Effector memory CD8-positive, alpha-beta T cell (primary cell): Measurements from ENCODE around the gene F11.
"Not testable (repeated sequence)": the region's sequence is repeated elsewhere in the genome, so short reads cannot be mapped to it uniquely, and the experiment has no call there.

Source experiments
- ATAC-seq: fragments of 150-1000 bp; cut with Tn5 transposase; replicated peaks from 2 replicates; pipeline ENCODE4 v1.10.0; 2021; ENCODE audit warnings: mild to moderate bottlenecking, moderate library complexity
- DNase-seq, 3 experiments: peaks; one replicate each; pipeline ENCODE4 v3.0.0; 2021
- H3K27ac Mint-ChIP-seq, 2 donors: one replicate each; pipeline ENCODE4 v1.8.0; 2022; ENCODE audit warnings: mild to moderate bottlenecking in 2 of 2, mixed read lengths in 2 of 2, moderate library complexity in 2 of 2
- H3K27me3 Mint-ChIP-seq, 2 donors: one replicate each; pipeline ENCODE4 v1.8.0; 2022; ENCODE audit warnings: mixed read lengths in 2 of 2
- H3K36me3 Mint-ChIP-seq: one replicate; pipeline ENCODE4 v1.8.0; 2022; ENCODE audit warnings: mild to moderate bottlenecking, moderate library complexity, mixed read lengths; ENCODE audit not compliant: insufficient read depth
- H3K4me1 Mint-ChIP-seq, 2 donors: one replicate each; pipeline ENCODE4 v1.8.0; 2022; ENCODE audit warnings: low read depth in 2 of 2, mixed read lengths in 2 of 2
- H3K4me3 Mint-ChIP-seq, 2 donors: one replicate each; pipeline ENCODE4 v1.8.0; 2022; ENCODE audit warnings: mild to moderate bottlenecking in 2 of 2, mixed read lengths in 2 of 2, moderate library complexity in 2 of 2
- H3K9me3 Mint-ChIP-seq, 2 donors: one replicate each; pipeline ENCODE4 v1.8.0; 2022; ENCODE audit warnings: mixed read lengths in 2 of 2

Gene F11

GRCh38 chr4:186260504-186261448 is 5.2 kb upstream of the F11 start:
- Mint-ChIP-seq H3K9me3 (no peaks in the 10 kb centered on the region), H3K27ac (no peak overlapping the region), H3K4me1 (no peaks in the 10 kb centered on the region), H3K4me3 (no peak overlapping the region), H3K36me3 (peaks cover 3% of the 10 kb centered on the region), H3K27me3 (peaks cover 27 to 32% of the 10 kb centered on the region in 2 donors)
- DNase-seq: no peak
- no peak for ATAC-seq

DNA sequence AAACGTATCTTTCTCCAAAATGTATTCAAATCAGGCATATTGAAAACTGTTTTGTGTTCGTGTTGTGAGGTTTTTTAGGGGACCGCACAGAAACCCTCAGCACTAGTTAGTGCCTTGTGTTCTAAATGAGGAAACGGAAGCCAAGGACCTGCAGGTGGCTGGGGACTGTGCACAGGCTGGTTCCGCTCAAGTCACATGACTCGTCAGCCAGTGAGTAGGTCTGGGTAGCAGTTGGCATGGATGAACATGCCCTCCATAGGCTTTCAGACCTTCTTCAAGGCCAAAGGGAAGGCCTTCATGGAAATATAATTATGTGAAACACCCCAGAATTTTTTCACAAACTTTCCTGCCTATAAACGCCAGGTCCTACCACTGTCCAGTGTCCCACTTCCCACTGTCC is 1.3 kb upstream of the F11 start:
- Mint-ChIP-seq H3K4me1 (no peaks in the 10 kb centered on the region), H3K27me3 (peaks cover 54 to 60% of the 10 kb centered on the region in 2 donors)

GRCh38 chr4:186265250-186265649 is 739 bp upstream of the F11 start:
- H3K36me3 Mint-ChIP-seq, H3K9me3 Mint-ChIP-seq, H3K27ac Mint-ChIP-seq, DNase-seq, ATAC-seq, H3K4me1 Mint-ChIP-seq, H3K4me3 Mint-ChIP-seq: not testable (repeated sequence)
- peaks cover 51 to 62% of the 10 kb centered on the region in 2 donors for H3K27me3 Mint-ChIP-seq

More for the DNA sequence above, 1.3 kb upstream of the F11 start:
- ATAC-seq (no peak), DNase-seq (no peak)
- Mint-ChIP-seq H3K9me3 (no peaks in the 10 kb centered on the region), H3K4me3 (no peak overlapping the region), H3K27ac (no peak overlapping the region), H3K36me3 (no peaks in the 10 kb centered on the region)

DNA sequence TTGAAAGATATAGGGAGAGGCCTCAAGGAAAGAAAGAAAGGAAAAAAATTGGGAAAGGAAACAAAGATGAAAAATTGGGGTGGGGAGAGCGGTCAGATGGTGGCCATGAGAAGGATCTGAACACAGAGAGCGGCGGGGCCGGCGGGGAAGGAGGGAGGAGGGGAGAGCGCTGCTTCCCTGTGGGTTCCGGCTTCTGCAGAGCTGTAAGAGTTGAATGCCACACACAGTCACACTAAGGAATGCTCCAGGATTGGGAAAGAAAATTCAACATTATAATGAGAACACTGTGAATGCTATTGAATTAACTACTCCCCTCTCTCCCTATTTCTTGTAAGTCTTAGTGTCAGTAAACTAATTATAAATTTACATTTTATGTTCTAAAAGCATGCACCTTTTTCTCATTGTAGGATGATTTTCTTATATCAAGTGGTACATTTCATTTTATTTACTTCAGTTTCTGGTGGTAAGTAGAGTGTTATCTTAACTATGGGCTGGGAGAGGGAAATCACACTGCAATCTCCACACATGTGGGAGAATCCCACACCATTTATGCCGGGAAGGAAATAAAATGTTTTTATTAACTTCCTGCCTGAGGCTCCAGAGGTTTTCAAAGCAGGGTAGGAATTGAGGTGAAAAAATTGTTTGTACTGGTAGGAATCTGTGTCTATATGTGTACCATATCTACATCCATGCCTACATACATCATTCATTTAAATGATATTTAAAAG is 904 bp downstream of the F11 start:
- no peak overlapping the region for H3K4me3 Mint-ChIP-seq
- no peaks in the 10 kb centered on the region for H3K9me3 Mint-ChIP-seq
- peaks cover 55 to 62% of the 10 kb centered on the region in 2 donors for H3K27me3 Mint-ChIP-seq
- H3K27ac Mint-ChIP-seq: no peak overlapping the region
- no peaks in the 10 kb centered on the region for H3K4me1 Mint-ChIP-seq
- DNase-seq (no peak), ATAC-seq (no peak)
- no peaks in the 10 kb centered on the region for H3K36me3 Mint-ChIP-seq

DNA sequence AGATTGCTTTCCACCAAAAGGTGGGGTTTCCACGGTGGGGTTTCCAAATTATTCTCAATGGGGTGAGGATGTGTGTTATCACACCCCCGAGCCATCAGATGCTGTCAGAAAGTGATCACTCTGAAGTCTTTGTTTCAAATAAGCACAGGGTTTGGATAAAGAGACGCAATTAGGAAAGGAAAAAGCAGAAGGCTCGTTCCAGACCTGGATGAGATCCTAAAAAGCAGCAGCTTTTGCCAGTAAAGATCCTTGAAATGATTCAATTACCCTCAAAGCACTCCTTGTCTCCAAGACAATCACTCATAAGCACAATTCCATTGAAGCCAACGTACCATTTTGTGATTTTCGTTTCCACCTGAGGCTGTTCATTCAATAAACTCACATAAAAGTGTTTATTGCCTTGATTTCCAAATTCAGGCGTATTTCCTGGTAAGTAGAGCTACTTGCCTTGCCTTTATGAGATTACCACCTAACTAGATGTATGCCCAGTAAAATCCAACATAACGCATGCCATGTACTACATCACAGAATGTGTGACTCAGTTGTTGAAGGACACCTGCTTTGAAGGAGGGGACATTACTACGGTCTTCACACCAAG is 5.2 kb downstream of the F11 start:
- no peak for DNase-seq
- H3K36me3 Mint-ChIP-seq: no peaks in the 10 kb centered on the region
- H3K9me3 Mint-ChIP-seq: no peaks in the 10 kb centered on the region
- peaks cover 27 to 34% of the 10 kb centered on the region in 2 donors for H3K27me3 Mint-ChIP-seq
- H3K4me3 Mint-ChIP-seq: no peak overlapping the region
- no peak for ATAC-seq
- no peaks in the 10 kb centered on the region for H3K4me1 Mint-ChIP-seq
- H3K27ac Mint-ChIP-seq: no peak overlapping the region

GRCh38 chr4:186272699-186273391 is 6.9 kb downstream of the F11 start:
- no peaks in the 10 kb centered on the region for H3K9me3 Mint-ChIP-seq
- H3K36me3 Mint-ChIP-seq: no peaks in the 10 kb centered on the region
- DNase-seq (no peak), ATAC-seq (no peak)
- no peaks in the 10 kb centered on the region for H3K4me1 Mint-ChIP-seq
- peaks cover 17 to 30% of the 10 kb centered on the region in 2 donors for H3K27me3 Mint-ChIP-seq
- no peak overlapping the region for H3K4me3 Mint-ChIP-seq
- H3K27ac Mint-ChIP-seq: no peak overlapping the region

DNA sequence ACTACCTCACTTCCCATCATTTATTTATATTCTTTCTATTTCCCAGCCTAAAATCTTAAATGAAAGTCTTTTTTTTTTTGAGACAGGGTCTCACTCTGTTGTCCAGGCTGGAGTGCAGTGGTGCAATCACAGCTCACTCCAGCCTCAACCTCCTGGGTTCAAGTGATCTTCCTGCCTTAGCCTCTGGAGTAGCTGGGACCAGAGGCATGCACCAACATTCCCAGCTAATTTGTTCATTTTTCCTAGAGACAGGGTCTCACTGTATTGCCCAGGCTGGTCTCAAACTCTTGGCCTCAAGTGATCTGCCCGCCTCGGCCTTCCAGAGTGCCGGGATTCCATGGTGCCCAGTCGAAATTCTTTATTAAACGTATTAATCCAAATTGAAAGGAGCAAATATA is 7.4 kb downstream of the F11 start:
- not testable (repeated sequence) for H3K27ac Mint-ChIP-seq, H3K9me3 Mint-ChIP-seq, H3K36me3 Mint-ChIP-seq, H3K4me3 Mint-ChIP-seq, DNase-seq, ATAC-seq, H3K4me1 Mint-ChIP-seq
- peaks cover 15 to 32% of the 10 kb centered on the region in 2 donors for H3K27me3 Mint-ChIP-seq

DNA sequence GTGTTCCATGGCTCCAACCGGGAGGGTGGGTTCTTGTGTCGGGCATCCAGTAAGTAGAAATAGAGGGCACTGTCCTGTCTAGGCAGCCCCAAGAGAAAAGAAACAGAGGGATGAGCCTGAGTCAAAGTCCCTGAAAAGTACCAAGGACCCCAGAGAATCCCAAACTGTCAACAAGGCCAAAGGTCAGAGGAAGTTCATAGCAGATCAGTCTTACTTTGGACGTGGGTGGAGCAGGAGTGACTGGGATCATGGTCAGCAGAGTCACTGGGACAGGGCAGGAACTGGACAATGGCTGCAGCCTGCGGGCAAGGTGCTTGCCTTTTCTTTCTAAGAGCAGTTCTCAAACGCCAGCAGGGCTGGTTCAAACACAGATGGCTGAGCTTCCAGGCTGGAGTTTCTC is 17.3 kb downstream of the F11 start:
- Mint-ChIP-seq H3K4me1 (no peaks in the 10 kb centered on the region), H3K9me3 (no peaks in the 10 kb centered on the region), H3K36me3 (no peaks in the 10 kb centered on the region), H3K27me3 (peaks cover 16 to 17% of the 10 kb centered on the region in 2 donors), H3K27ac (no peak overlapping the region), H3K4me3 (no peak overlapping the region)
- ATAC-seq (no peak), DNase-seq (no peak)

DNA sequence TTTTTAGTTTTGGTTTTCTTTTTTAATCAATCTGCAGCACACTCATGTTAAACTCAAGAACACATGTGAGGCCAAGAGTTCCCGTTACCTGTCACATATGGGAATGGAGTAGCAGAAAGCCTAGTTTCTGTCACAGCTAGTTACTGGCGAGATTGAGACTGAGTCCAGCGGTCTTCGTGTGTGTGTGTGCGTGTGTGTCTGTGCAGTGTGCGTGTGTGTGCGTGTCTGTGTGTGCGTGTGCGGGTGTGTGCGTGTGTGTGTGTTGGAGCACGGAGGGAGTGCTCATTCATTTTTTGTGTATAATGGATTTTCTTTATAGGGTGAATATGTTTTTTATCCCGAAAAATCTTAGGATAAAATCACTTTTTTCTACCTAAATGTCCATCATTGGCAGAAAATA is 19.2 kb downstream of the F11 start:
- H3K27ac Mint-ChIP-seq: no peak overlapping the region
- H3K9me3 Mint-ChIP-seq: no peaks in the 10 kb centered on the region
- DNase-seq: no peak
- ATAC-seq: no peak
- no peaks in the 10 kb centered on the region for H3K4me1 Mint-ChIP-seq
- peaks cover 14 to 29% of the 10 kb centered on the region in 2 donors for H3K27me3 Mint-ChIP-seq
- no peak overlapping the region for H3K4me3 Mint-ChIP-seq
- no peaks in the 10 kb centered on the region for H3K36me3 Mint-ChIP-seq

DNA sequence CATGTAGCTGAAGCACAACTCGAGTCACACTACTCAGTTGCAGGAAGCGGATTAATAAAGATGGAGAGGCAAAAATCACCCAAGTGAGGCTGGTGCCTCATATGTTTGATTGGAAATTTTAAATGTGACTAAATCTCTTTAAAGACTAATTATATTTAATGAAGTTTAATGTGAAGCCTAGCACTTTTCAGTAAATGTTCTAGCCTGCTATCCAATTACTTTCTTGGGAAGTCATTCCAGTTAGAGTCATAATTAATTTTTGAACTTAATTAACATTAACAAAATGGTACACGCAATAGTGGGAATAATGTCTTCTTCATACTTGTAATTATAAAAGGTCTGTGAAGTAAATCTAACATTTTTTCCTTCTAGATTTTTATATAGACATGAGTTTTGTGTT is 20.6 kb downstream of the F11 start:
- ATAC-seq: no peak
- Mint-ChIP-seq H3K27ac (no peak overlapping the region), H3K27me3 (peaks cover 18 to 42% of the 10 kb centered on the region in 2 donors), H3K4me3 (no peak overlapping the region), H3K9me3 (no peaks in the 10 kb centered on the region), H3K36me3 (no peaks in the 10 kb centered on the region), H3K4me1 (no peaks in the 10 kb centered on the region)
- no peak for DNase-seq

GRCh38 chr4:186291256-186291890 is 25.4 kb downstream of the F11 start:
- peaks cover 22 to 69% of the 10 kb centered on the region in 2 donors for H3K27me3 Mint-ChIP-seq
- no peak for ATAC-seq
- no peaks in the 10 kb centered on the region for H3K36me3 Mint-ChIP-seq
- H3K4me3 Mint-ChIP-seq: no peak overlapping the region
- DNase-seq: no peak
- no peak overlapping the region for H3K27ac Mint-ChIP-seq
- no peaks in the 10 kb centered on the region for H3K9me3 Mint-ChIP-seq
- no peaks in the 10 kb centered on the region for H3K4me1 Mint-ChIP-seq

DNA sequence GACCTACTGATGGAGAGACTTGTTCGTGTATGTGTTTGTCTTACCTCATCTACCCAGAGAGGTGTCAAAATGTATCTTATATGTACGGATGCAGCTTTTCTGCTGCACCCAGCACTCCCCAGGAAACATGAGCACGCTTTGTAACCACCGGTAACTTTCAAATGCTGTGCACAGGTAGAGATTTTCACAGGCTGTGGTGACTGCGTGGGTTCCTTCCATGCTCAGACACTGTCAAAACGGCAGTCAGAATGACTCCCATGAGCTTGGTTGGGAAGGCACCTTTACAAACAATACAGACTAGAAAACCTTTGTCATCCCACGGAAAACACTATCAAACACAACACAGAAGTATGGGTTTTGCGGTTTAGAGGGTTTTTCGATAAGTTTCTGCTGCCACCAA is 28.2 kb downstream of the F11 start:
- DNase-seq: no peak
- peaks cover 27 to 81% of the 10 kb centered on the region in 2 donors for H3K27me3 Mint-ChIP-seq
- ATAC-seq: no peak

GRCh38 chr4:186296481-186296880 is 30.5 kb downstream of the F11 start:
- no peak overlapping the region for H3K27ac Mint-ChIP-seq
- H3K9me3 Mint-ChIP-seq: no peaks in the 10 kb centered on the region
- H3K4me1 Mint-ChIP-seq: peaks cover 3 to 4% of the 10 kb centered on the region in 2 donors

More for the DNA sequence above, 28.2 kb downstream of the F11 start:
- Mint-ChIP-seq H3K36me3 (no peaks in the 10 kb centered on the region), H3K4me3 (no peak overlapping the region), H3K9me3 (no peaks in the 10 kb centered on the region), H3K4me1 (peaks cover 3 to 4% of the 10 kb centered on the region in 2 donors), H3K27ac (no peak overlapping the region)

More at GRCh38 chr4:186296481-186296880, 30.5 kb downstream of the F11 start:
- ATAC-seq: no peak
- Mint-ChIP-seq H3K36me3 (no peaks in the 10 kb centered on the region), H3K27me3 (peaks cover 35 to 73% of the 10 kb centered on the region in 2 donors), H3K4me3 (no peak overlapping the region)
- DNase-seq: no peak
